GM19397 (cell line): ENCODE results near the gene ZNF664.

Source experiments
- ATAC-seq: cut with Tn5 transposase; IDR thresholded peaks from one replicate; pipeline ENCODE4 v1.9.1; 2021; ENCODE audit warnings: mild to moderate bottlenecking, moderate library complexity; ENCODE audit not compliant: unreplicated experiment

The ZNF664 gene

GRCh38 chr12:124006846-124007713 is 34.1 kb downstream of the ZNF664 start:
- ATAC-seq = no peak

- ATAC-seq = no peak
These were observed 35.0 kb downstream of the ZNF664 start for GRCh38 chr12:124007826-124008570.

- ATAC-seq = no peak
These were observed 35.6 kb downstream of the ZNF664 start for GRCh38 chr12:124008595-124008994.

- no peak for ATAC-seq
These were observed 36.8 kb downstream of the ZNF664 start for GRCh38 chr12:124009781-124010180.

GRCh38 chr12:124010687-124011086 is 37.7 kb downstream of the ZNF664 start:
- no peak for ATAC-seq

- no peak for ATAC-seq
These were observed 38.6 kb downstream of the ZNF664 start for GRCh38 chr12:124011435-124012115.

- ATAC-seq = no peak
These were observed 40.1 kb downstream of the ZNF664 start for GRCh38 chr12:124013073-124013472.

GRCh38 chr12:124015494-124016461 is 42.8 kb downstream of the ZNF664 start:
- ATAC-seq = no peak

- no peak for ATAC-seq
These were observed 44.0 kb downstream of the ZNF664 start for GRCh38 chr12:124017064-124017463.

- ATAC-seq = no peak
These were observed 45.5 kb downstream of the ZNF664 start for GRCh38 chr12:124018539-124018938.

- ATAC-seq = no peak
These were observed 46.1 kb downstream of the ZNF664 start for GRCh38 chr12:124019115-124019514.

- no peak for ATAC-seq
These were observed 47.5 kb downstream of the ZNF664 start for GRCh38 chr12:124020514-124020949.

- no peak for ATAC-seq
These were observed 48.0 kb downstream of the ZNF664 start for GRCh38 chr12:124021007-124021406.

- ATAC-seq = no peak
These were observed 49.1 kb downstream of the ZNF664 start for GRCh38 chr12:124022161-124022560.

GRCh38 chr12:124024263-124024678 is 51.3 kb downstream of the ZNF664 start:
- no peak for ATAC-seq

GRCh38 chr12:124024776-124025175 is 51.8 kb downstream of the ZNF664 start:
- no peak for ATAC-seq

- ATAC-seq = no peak
These were observed 52.6 kb downstream of the ZNF664 start for GRCh38 chr12:124025661-124026060.

- no peak for ATAC-seq
These were observed 54.0 kb downstream of the ZNF664 start for GRCh38 chr12:124026755-124027745.
